NCI-H146 treated with DMSO at 0.1 percent for 48 hours (cell line): ENCODE data around the gene AFDN.

Experiments used
- DNase-seq: peaks from one replicate; lab custom pipeline; 2025; ENCODE audit not compliant: unreplicated experiment; lab: John Stamatoyannopoulos, UW

Gene AFDN

DNA sequence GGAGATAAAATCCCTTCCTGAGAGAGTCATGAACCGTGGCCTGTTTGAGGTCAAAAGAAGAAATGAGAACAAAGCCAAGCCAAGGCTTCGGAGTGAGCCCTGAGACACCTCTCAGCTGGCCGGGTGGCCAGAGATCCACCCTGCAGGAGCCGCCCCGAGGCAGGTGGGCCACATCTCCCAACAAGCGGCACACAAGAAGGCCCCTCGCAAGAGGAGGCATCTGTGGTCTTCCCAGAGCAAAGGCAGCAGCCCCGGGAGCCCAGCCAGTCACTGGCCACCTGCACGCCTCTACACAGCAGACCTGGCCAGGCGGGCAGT is 30.9 kb upstream of the AFDN start:
- DNase-seq, result no peak

- DNase-seq, result peak; percentile 63
Observed at GRCh38 chr6:167796192-167796981, 30.3 kb upstream of the AFDN start.

DNA sequence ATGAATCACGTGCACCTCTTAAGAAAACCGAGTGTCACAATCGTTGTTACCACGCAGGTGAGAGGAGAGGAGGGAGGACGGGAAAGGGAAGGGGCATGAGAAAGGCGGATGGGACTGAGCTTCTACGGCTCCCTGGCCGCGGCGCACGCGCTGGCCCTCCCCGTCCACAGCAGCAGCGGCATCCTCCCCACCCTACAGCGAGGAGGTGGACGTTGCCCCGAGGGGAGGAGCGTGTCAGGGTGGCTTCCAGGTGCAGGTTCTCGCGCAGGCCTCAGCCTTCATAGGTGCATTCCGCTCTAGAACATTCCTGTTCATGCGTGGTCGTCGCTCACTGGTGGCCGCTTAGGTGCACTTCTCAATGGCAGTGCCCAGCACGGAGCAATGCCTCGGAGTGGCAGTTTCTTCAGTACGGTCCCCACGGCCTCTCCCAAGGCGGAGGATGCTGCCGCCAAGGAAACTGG is 29.7 kb upstream of the AFDN start:
- no peak for DNase-seq

GRCh38 chr6:167797476-167798265 is 29.0 kb upstream of the AFDN start:
- DNase-seq, result no peak

GRCh38 chr6:167798453-167798852 is 28.3 kb upstream of the AFDN start:
- no peak for DNase-seq

- DNase-seq, result no peak
Observed at GRCh38 chr6:167799033-167799821, 27.5 kb upstream of the AFDN start.

- DNase-seq, result no peak
Observed at GRCh38 chr6:167800549-167800948, 26.2 kb upstream of the AFDN start.

- DNase-seq, result no peak
Observed at GRCh38 chr6:167801263-167801662, 25.4 kb upstream of the AFDN start.

DNA sequence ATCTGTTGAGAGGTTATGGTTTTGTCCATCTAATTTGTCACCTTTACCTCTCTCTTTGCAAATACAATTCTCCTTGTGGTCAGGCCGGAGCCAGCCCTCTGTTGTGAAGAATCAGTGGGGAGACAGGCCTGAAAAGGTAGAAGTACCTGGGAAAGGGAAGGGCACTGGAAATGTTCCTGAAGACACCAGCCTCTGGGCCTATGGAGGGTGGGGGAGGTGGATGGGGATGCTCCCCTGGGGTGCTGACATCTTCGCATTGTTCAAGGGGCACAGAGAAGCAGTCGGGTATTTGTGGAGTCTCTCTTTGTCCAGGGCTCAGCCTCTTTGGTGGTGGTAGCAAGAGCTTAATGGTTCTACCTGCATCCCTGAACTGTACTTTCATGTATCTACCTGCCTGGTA is 24.4 kb upstream of the AFDN start:
- no peak for DNase-seq

GRCh38 chr6:167803816-167804215 is 22.9 kb upstream of the AFDN start:
- no peak for DNase-seq

- no peak for DNase-seq
Observed at GRCh38 chr6:167804281-167805013, 22.3 kb upstream of the AFDN start.

DNA sequence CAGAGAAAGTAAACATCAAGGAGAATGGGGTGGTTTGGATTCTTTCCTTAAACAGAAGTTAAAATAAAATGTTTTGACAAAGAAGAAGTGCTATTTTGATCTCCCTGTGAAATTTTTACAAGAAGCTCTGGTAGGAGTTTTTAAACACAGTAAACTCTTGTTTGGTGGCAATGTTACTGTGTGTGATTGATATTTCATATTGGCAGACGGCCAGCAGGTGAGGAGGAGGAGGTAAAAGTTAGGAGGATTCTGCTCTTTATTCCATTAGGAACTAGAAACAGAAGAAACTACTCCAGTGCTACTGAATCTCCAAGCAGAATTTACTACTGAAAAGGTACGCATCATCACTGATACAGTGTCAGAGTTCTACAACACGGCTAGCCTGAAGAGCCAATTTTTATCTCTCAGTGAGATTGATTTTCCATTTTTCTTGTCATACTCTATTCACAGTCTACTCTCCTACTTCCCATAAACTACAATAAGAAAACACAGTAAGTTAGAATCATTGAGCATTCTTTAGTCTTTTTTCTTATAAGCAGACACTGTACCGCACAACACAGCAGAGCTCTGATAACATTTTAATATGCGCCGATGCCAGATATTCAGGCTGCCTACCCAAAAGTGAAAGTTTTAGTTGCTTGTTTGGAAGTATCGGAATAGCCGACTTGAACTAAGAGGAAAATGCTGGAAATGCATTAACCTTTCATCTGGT is 21.2 kb upstream of the AFDN start:
- no peak for DNase-seq

- DNase-seq, result no peak
Observed at GRCh38 chr6:167806061-167806700, 20.5 kb upstream of the AFDN start.

GRCh38 chr6:167807200-167807599 is 19.5 kb upstream of the AFDN start:
- DNase-seq, result no peak

DNA sequence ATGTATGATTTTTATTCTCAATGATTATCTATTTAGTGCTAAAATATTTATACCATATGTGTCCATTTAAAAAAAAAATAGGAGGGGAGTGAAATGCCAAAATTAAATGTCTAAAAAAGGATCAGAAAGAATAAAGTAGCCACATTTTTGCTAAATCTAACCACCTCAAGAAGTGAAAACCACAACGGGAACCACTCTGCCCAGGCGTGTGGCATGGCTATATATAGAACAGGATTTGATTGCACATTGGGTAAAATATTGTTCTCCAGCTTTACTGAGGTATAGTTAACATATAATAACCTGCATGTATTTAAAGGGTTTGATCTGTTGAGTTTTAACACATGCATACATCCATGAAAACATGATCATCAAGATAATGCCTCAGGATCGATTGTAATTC is 19.0 kb upstream of the AFDN start:
- DNase-seq, result no peak

DNA sequence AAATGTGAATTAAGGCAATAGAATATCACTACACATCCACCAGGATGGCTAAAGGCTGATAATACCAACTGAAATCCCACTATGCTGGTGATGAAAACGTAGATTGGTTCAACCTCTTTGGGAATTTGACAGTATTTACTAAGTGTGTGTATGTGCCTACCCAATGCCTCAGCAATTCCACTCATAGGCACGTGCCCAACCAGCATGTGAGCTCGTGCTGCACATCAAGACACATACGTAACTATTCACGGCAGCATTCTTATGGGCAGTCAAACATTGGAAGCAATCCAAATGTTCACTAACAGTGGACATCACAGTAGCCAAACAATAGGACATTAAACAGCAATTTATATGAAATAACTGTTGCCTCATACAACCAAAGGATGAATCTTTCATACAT is 15.7 kb upstream of the AFDN start:
- no peak for DNase-seq

DNA sequence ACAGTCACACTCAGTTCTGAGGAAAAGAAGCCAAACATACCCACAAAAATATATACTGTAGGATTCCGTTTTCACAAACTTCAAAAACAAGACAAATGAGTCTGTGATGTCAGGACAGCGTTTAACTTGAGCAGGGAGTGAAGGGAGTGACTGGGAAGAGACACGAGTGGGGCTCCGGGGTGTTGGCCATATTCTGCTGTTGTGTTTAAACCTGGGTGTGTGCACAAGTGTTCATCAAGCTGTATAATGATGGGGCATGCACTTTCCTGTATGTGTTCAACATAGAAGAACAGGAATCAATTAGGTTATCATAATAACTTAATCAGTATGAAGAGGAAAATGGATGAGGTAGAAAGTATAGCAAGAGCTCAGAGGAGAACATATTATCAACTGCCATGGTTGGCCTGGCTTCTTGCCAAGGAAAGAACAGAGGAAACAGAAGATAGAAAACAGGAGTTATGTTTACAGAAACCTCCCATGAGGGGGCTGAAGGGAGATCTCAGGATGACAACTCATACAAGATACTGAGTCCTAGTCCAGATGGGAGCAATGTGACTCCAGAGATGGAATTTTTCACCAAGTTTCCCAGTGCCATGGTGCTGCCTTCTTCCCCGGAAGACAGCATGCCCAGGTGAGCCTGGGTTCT is 15.1 kb upstream of the AFDN start:
- no peak for DNase-seq

GRCh38 chr6:167812088-167812487 is 14.6 kb upstream of the AFDN start:
- DNase-seq, result no peak

GRCh38 chr6:167815296-167815980 is 11.3 kb upstream of the AFDN start:
- no peak for DNase-seq
